Measurements from ENCODE around the gene ENDOD1.

- TF ChIP-seq CTCF (IDR thresholded peaks at IDR 0.05) (no peak), POLR2A (IDR thresholded peaks at IDR 0.05) (no peak)
These were observed 14.1 kb downstream of the ENDOD1 start for GRCh38 chr11:95103701-95104100.

Data from esophagus squamous epithelium (tissue), 4 donors.